ENCODE data around the gene ERC2.

DNA sequence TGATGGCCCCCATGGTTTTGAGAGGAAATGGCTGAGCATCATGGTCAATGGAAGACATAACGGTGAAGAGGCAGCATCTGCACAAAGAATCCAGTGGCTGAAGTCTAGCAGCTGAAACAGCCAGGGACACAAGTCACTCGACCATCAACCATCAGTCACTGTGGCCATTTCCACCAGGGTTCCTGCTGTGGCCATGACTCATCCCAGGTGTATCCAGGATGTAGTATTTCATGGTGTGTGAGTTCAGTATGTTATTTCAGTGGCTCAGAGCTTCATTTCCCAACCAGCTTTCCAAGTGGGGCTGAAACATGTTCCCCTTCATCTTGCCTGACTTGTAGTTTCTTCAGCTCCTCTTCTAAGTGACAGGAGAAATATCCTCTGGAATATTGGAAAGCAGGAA is 933.4 kb downstream of the ERC2 start:
- TF ChIP-seq POLR2A (IDR thresholded peaks at IDR 0.05), result no peak
- TF ChIP-seq, protein P1, sequence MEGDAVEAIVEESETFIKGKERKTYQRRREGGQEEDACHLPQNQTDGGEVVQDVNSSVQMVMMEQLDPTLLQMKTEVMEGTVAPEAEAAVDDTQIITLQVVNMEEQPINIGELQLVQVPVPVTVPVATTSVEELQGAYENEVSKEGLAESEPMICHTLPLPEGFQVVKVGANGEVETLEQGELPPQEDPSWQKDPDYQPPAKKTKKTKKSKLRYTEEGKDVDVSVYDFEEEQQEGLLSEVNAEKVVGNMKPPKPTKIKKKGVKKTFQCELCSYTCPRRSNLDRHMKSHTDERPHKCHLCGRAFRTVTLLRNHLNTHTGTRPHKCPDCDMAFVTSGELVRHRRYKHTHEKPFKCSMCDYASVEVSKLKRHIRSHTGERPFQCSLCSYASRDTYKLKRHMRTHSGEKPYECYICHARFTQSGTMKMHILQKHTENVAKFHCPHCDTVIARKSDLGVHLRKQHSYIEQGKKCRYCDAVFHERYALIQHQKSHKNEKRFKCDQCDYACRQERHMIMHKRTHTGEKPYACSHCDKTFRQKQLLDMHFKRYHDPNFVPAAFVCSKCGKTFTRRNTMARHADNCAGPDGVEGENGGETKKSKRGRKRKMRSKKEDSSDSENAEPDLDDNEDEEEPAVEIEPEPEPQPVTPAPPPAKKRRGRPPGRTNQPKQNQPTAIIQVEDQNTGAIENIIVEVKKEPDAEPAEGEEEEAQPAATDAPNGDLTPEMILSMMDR (IDR thresholded peaks at IDR 0.05), result no peak
